Natural killer cell (primary cell): Measurements from ENCODE around the gene MYO16. TPM values are rescaled to one million over a fixed set of nuclear protein-coding genes. Genes with fewer than 3 reads are reported as not detected.

Source experiments
- ATAC-seq, 3 donors: fragments of 150-1000 bp in 2 of 3; fragments of 200-7000 bp in 1 of 3; cut with Tn5 transposase; 1 replicate in 1 of 3; 2 replicates in 2 of 3; pipeline ENCODE4 v1.10.0; 2021; ENCODE audit warnings: mild to moderate bottlenecking in 2 of 3, moderate library complexity in 2 of 3
- DNase-seq, 2 donors: peaks; one replicate each; pipeline versions ENCODE4 v3.0.0 to v3.0.0-alpha.2; 2013 to 2021; ENCODE audit warnings: mixed read lengths in 1 of 2
- H3K27ac ChIP-seq: one replicate; pipeline ENCODE4 v1.5.1; 2013; ENCODE audit warnings: mild to moderate bottlenecking, low read length
- H3K27me3 ChIP-seq: one replicate; pipeline ENCODE4 v1.6.1; 2013; ENCODE audit warnings: low read length; ENCODE audit not compliant: control insufficient read depth, insufficient read depth
- H3K36me3 ChIP-seq: one replicate; pipeline ENCODE4 v1.6.1; 2013; ENCODE audit warnings: low read length; ENCODE audit not compliant: control insufficient read depth, insufficient read depth
- H3K4me1 ChIP-seq: one replicate; pipeline ENCODE4 v1.6.1; 2013; ENCODE audit warnings: low read length; ENCODE audit not compliant: control insufficient read depth, insufficient read depth
- H3K4me3 ChIP-seq: one replicate; pipeline ENCODE4 v1.5.1; 2013; ENCODE audit warnings: low read length
- H3K9me3 ChIP-seq: one replicate; pipeline ENCODE4 v1.6.1; 2013; ENCODE audit warnings: low read length; ENCODE audit not compliant: control insufficient read depth, insufficient read depth
- H3K27ac Mint-ChIP-seq, 2 donors: one replicate each; pipeline ENCODE4 v1.8.0; 2022; ENCODE audit warnings: mild to moderate bottlenecking in 2 of 2, mixed read lengths in 2 of 2, moderate library complexity in 1 of 2
- H3K27me3 Mint-ChIP-seq, 2 donors: one replicate each; pipeline ENCODE4 v1.8.0; 2022; ENCODE audit warnings: low read depth in 2 of 2, mixed read lengths in 2 of 2
- H3K36me3 Mint-ChIP-seq: one replicate; pipeline ENCODE4 v1.8.0; 2022; ENCODE audit warnings: mixed read lengths
- H3K4me1 Mint-ChIP-seq, 2 donors: one replicate each; pipeline ENCODE4 v1.8.0; 2022; ENCODE audit warnings: mixed read lengths in 2 of 2
- H3K4me3 Mint-ChIP-seq: one replicate; pipeline ENCODE4 v1.8.0; 2022; ENCODE audit warnings: mild to moderate bottlenecking, moderate library complexity, mixed read lengths
- H3K9me3 Mint-ChIP-seq, 2 donors: one replicate each; pipeline ENCODE4 v1.8.0; 2022; ENCODE audit warnings: mixed read lengths in 2 of 2
- WGBS: methylation state at CpG from one replicate; pipeline ENCODE4 v1.1.7; 2013; ENCODE audit warnings: missing lambda C conversion rate; ENCODE audit not compliant: insufficient coverage; 5-methylcytosine and 5-hydroxymethylcytosine counted together
- intact Hi-C: fragments of 100-400 bp; cut with micrococcal nuclease; formaldehyde crosslinking; loops from one replicate; pipeline ENCODE4 v1.14.2; 2022
- total RNA-seq, 4 donors: library from RNA; stranded (reverse); fragments of 120-200 nt in 1 of 4; gene quantifications; one replicate each; pipeline versions ENCODE4 v1.2.3 to v1.2.4, GENCODE V29; 2013 to 2022
- TF ChIP-seq, protein P1 (sequence below): fragments of 200-600 bp; IDR thresholded peaks from one replicate; pipeline ENCODE4 v1.8.0; 2022; ENCODE audit warnings: antibody characterized with exemption

Gene MYO16
- total RNA-seq, 3 donors from 2014 or later (not counting 1 experiment from before 2014, with no cell fraction given), result 0.28 TPM; not detected in 2

GRCh38 chr13:108813587-108814170 lies 184.3 kb downstream of the MYO16 start:
- no peak overlapping the region for H3K4me3 Mint-ChIP-seq
- no peaks in the 10 kb centered on the region for H3K9me3 ChIP-seq
- WGBS, result 60% methylated on average over 1 of the region's 2 CpGs
- no peak overlapping the region for H3K27ac Mint-ChIP-seq
- H3K4me3 ChIP-seq, result no peak overlapping the region
- no peaks in the 10 kb centered on the region for H3K36me3 ChIP-seq
- peaks cover 4 to 8% of the 10 kb centered on the region in 2 donors for H3K9me3 Mint-ChIP-seq
- H3K27me3 ChIP-seq, result no peaks in the 10 kb centered on the region
- H3K27ac ChIP-seq, result no peak overlapping the region
- no peaks in the 10 kb centered on the region for H3K36me3 Mint-ChIP-seq
- intact Hi-C loops, result no loop called here
- no peaks in the 10 kb centered on the region for H3K4me1 ChIP-seq
- no peak for DNase-seq
- no peak for ATAC-seq
- TF ChIP-seq, protein P1, sequence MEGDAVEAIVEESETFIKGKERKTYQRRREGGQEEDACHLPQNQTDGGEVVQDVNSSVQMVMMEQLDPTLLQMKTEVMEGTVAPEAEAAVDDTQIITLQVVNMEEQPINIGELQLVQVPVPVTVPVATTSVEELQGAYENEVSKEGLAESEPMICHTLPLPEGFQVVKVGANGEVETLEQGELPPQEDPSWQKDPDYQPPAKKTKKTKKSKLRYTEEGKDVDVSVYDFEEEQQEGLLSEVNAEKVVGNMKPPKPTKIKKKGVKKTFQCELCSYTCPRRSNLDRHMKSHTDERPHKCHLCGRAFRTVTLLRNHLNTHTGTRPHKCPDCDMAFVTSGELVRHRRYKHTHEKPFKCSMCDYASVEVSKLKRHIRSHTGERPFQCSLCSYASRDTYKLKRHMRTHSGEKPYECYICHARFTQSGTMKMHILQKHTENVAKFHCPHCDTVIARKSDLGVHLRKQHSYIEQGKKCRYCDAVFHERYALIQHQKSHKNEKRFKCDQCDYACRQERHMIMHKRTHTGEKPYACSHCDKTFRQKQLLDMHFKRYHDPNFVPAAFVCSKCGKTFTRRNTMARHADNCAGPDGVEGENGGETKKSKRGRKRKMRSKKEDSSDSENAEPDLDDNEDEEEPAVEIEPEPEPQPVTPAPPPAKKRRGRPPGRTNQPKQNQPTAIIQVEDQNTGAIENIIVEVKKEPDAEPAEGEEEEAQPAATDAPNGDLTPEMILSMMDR, result no peak
- H3K27me3 Mint-ChIP-seq, result no peaks in the 10 kb centered on the region
- H3K4me1 Mint-ChIP-seq, result no peaks in the 10 kb centered on the region

DNA sequence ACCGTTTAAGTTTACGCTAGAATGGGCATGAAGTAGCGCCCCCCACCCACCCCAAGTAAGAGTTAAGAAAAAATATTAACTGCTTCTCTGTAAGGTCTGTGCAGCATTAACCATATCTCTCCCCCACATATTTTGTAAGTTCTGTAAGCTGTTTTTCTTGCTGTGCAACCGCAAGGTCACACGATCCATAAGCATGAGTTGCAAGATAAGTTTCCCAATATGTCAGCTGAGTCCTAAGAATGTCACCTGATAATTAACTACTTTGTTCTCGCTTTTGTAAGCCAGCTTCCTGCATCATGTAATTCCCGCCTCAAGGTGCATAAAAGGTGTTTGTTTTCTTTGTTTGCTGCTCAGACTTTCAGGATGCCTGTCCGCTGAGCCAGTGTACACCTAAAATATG lies 187.0 kb downstream of the MYO16 start:
- Mint-ChIP-seq H3K27ac (no peak overlapping the region), H3K9me3 (peaks cover 3 to 7% of the 10 kb centered on the region in 2 donors), H3K36me3 (no peaks in the 10 kb centered on the region), H3K4me1 (no peaks in the 10 kb centered on the region), H3K4me3 (no peak overlapping the region), H3K27me3 (no peaks in the 10 kb centered on the region)
- Histone ChIP-seq H3K27ac (no peak overlapping the region), H3K4me1 (no peaks in the 10 kb centered on the region), H3K36me3 (no peaks in the 10 kb centered on the region), H3K9me3 (no peaks in the 10 kb centered on the region), H3K27me3 (no peaks in the 10 kb centered on the region), H3K4me3 (no peak overlapping the region)
- intact Hi-C loops, result no loop called here
- TF ChIP-seq, protein P1, result no peak
- WGBS, result 92% methylated on average over 5 of the region's 8 CpGs
- DNase-seq (no peak), ATAC-seq (no peak)

GRCh38 chr13:108827646-108828045 lies 198.2 kb downstream of the MYO16 start:
- no peaks in the 10 kb centered on the region for H3K36me3 ChIP-seq
- no peak for DNase-seq
- H3K27me3 Mint-ChIP-seq, result no peaks in the 10 kb centered on the region
- H3K36me3 Mint-ChIP-seq, result no peaks in the 10 kb centered on the region
- no peak overlapping the region for H3K4me3 Mint-ChIP-seq
- H3K4me1 Mint-ChIP-seq, result no peaks in the 10 kb centered on the region
- no peak overlapping the region for H3K4me3 ChIP-seq
- ATAC-seq, result no peak
- no peaks in the 10 kb centered on the region for H3K4me1 ChIP-seq
- H3K27me3 ChIP-seq, result no peaks in the 10 kb centered on the region
- no peak overlapping the region for H3K27ac Mint-ChIP-seq
- H3K9me3 ChIP-seq, result peaks cover 7% of the 10 kb centered on the region
- WGBS, result 96% methylated on average over 3 of the region's 4 CpGs
- no peak overlapping the region for H3K27ac ChIP-seq
- TF ChIP-seq, protein P1, result no peak
- peaks cover 5 to 7% of the 10 kb centered on the region in 2 donors for H3K9me3 Mint-ChIP-seq
- intact Hi-C loops, result no loop called here
